ENCODE measurements around the gene TTC27. TPM values are rescaled to one million over a fixed set of nuclear protein-coding genes. Genes with fewer than 3 reads are reported as not detected.
A peak's percentile ranks its signal among the peaks of the same experiment; 100 is the strongest.
"Not testable (repeated sequence)": the region's sequence is repeated elsewhere in the genome, so short reads cannot be mapped to it uniquely, and the experiment has no call there.

The TTC27 gene
- total RNA-seq, 1 donor from 2014 or later: 10.4 TPM

DNA sequence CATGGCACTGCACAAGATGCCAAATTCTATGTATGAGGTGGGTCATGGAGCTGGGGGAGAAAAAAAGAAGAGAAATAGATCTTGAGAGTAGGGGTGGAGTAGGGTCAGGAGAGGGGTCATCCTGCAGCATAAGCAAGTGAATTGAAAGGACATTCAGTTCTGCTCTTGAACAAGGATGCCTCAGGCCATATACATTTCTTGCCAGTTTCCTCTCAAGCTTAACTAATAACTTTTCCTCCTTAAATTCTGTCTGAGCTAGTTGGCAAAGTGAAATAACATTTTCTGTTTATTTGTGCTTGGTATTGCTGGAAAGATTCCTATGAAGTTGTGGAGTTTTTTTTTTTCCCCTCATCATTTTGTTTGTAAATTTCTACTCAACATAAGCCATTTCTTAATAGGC lies 219.9 kb downstream of the TTC27 start:
- no peak for DNase-seq (ENCODE audit: low spot score)

DNA sequence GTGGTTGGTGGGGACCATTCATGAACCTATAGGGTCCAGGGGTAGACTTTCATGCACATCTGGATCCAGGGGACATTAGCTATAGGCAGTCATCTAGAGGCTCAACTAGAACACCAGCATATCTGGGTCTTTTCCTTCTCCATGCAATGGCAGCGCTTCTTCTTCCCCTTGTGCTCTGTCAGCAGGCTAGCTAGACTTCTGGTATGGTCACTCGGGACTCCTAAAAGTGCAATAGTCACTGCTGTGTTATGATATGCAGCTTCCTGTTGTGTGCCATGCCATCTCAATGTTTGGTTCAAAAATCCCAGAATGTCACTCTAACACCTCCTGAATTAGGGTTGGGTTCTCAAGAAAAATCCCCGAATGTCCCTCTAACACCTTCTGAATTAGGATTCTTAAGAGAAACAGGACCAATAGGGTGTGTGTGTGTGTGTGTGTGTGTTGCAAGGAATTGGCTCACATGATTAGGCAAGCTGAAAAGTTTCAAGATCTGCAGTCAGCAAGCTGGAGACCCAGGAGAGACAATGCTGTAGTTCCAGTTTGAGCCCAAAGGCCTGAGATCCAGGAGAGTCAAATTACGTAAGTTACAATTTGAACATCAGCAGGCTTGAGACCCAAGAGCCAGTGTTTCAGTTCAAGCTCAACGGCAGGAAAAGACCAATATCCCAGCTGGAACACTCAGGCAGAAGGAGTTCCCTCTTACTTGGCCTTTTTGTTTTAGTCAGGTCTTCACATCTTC lies 221.8 kb downstream of the TTC27 start:
- no peak for DNase-seq (ENCODE audit: low spot score)

DNA sequence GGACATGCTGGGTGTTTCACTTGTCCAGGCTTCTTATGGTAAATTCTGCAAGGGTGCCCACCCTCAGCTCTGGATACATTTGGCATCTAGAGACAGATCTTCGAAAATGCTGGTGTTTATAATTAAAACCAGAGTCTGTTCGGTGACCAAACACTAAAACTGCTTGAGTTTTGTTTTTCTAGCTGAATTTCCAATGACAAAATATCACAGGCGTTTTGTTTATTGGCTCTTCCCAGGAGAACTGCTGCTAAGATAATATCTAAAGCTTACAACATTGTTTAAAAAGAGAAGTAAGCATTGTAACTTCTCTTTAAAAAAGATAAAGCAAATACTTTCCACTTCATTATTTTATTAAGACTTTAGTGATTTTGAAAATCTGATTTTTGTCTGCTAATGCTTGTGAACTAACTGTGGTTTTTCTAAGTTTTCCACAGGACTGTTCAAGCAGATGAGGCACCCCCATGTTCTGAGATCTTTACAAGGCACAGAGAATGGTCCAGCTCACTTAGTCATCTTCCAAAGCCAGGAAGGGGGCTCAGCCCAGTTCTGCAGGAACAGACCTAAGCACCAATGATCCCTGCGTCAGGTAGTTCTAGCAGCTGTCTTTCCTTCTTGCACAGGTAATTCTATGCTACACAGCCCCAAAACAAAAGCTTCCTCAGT lies 224.1 kb downstream of the TTC27 start:
- DNase-seq (ENCODE audit: low spot score): no peak

DNA sequence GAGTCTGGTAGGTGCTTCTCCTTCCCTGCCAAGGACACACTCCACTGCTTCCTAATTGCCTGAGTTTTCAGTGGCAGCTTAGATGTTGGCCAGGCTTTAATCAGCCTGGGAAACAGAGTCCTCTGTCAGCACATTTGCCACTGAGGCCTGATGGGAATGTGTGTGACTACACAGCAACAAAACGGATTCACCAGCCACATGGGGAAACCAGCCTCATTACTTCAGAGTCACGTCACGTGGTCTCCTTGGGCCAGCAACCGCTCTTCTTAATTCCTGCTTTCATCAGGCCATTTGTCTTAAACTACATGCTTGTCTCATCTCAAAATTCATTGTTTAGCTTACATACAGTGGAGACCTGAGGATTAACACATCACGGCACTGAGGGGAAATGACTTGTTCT lies 225.0 kb downstream of the TTC27 start:
- DNase-seq (ENCODE audit: low spot score): peak; percentile 27

DNA sequence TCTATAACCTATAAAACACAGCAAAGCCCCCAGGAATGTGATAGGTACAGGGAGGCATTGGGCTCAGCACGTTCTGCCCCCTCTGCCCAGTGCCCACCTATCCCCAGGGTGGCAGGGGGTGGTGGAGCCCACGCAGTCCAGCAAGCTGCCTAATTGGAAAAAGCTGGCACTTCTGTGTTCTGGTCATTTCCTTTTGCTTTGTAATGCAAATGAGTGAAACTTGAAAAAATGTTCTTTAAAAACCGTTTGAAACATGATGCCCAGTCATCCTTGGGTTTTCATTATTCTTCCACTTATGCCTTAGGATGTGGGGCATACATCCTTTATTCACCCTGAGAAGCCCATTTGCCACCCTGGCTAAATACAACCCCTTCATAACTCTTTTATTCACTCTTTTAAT lies 229.0 kb downstream of the TTC27 start:
- no peak for DNase-seq (ENCODE audit: low spot score)

DNA sequence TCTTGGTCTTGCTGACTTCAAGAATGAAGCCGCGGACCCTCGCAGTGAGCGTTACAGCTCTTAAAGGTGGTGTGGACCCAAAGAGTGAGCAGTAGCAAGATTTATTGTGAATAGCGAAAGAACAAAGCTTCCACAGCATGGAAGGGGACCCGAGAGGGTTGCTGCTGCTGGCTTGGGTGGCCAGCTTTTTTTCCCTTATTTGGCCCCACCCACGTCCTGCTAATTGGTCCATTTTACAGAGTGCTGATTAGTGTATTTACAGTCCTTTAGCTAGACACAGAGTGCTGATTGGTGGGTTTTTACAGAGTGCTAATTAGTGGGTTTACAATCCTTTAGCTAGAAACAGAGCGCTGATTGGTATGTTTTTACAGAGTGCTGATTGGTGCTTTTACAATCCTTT lies 230.9 kb downstream of the TTC27 start:
- no peak for DNase-seq (ENCODE audit: low spot score)

DNA sequence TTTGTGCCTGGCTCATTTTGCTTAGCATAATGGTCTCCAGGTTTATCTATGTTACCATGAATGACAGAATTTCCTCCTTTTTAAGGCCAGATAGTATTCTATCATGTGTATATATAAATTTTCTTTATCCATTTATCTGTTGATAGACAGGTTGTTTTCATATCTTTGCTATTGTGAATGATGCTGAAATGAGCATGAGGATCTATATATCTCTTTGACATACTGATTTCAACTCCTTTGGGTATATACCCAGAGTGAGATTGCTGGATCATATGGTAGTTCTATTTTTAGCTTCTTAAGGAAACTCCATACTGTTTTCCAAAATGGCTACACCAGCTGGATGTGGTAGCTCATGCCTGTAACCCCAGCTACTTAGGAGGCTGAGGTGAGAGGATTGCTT lies 232.5 kb downstream of the TTC27 start:
- DNase-seq (ENCODE audit: low spot score): no peak

DNA sequence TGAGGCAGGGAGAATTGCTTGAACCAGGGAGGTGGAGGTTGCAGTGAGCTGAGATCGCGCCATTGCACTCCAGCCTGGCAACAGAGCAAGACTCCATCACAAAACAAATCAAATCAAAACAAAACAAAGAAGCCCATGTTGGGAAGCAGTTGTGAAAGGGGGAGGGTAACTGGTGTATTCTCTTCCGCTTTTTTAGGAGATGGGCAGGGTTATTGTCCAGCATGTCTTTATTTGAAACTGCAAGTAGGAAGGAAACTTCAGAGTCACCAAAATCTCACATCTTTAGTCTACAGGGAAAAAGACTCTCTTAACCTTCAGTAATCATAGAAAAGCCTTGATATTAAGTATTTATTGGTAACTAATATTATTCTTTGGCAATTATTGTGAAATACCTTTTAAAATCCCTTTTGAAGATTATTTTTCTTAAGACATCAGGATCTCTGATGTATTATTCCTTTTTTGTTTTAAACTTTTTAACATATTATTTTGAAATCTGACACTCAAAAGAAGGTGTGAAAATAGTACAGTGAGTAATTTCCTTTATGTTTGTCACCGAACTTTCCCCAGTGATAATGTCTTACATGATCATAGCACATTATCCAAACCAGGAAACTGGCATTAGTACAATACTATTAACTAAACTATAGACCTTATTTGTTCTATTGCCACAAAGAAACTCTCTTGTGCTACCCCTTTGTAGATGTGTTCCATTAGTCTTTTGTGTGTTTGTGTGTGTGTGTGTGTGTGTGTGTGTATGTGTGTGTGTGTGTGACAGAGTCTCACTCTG lies 234.6 kb downstream of the TTC27 start:
- DNase-seq (ENCODE audit: low spot score): no peak

DNA sequence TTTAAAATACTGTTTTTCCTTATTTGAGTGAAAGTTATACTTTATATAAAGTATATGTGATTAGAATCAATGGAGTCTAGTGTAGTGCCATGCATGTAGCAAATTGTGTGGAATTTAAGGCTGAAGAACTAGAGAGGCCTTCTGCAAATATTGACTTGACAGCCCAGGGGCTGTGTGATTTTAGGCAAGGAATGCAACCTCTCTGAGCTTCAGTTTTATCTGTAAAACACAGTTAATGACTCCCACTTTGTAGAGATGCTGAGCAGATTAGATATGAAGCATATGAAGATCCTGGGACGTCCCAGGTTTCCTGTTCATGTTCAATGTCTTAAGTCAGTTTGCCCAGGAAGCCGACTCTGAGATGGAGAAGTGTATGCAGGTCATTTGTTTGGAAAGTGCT lies 235.5 kb downstream of the TTC27 start:
- no peak for DNase-seq (ENCODE audit: low spot score)

DNA sequence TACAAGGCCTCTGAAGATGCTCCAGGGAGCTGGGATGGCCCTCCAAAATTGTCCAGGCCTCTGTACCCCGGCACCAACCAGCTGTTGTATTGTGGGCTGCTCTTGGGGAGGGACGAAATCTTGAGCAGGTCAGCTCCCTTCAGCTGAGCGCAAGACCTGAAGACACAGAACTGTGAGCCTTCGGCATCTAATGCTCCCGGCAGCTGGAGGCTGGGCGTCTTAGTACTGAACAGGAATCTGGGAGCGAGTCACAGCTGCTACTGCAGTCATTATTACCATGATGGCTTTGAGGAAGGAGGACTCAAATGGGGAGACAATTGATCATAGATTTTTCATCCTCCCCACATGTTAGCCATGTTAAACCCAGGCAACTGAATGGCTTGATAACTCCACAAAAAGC lies 236.0 kb downstream of the TTC27 start:
- no peak for DNase-seq (ENCODE audit: low spot score)

DNA sequence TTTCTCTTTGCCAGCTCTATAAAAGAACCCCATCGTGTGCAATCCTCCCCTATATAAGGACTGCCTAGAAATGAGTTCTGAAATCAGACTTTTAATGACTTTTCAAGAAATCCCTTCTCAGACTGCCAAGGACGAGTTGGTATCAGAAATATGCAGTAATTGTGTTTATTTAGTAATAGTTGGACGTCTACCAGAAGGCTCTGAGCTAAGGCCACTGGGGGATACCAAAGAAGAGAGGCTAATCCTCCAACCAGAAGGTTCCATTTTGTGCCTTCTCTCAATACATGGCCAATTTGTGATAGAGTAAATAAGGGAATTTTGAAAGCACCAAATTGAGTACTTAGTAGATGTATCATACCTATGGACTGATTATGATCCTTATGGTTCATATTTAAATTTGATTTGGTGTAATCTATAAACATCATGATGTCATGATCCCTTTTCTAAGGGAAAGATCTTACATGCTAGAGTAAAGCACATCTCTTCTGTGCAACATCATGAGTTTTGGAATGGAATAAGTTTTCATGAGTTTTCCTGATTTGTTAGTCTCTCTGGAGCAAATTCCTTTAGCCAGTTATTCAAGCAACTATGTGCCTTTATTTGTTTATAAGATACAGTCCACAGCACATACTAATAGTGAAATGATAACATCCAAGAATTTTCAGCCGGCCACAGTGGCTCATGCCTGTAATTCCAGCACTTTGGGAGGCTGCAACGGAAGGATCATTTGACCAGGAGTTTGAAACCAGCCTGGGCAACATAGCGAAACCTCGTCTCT lies 236.7 kb downstream of the TTC27 start:
- DNase-seq (ENCODE audit: low spot score): peak; percentile 21

DNA sequence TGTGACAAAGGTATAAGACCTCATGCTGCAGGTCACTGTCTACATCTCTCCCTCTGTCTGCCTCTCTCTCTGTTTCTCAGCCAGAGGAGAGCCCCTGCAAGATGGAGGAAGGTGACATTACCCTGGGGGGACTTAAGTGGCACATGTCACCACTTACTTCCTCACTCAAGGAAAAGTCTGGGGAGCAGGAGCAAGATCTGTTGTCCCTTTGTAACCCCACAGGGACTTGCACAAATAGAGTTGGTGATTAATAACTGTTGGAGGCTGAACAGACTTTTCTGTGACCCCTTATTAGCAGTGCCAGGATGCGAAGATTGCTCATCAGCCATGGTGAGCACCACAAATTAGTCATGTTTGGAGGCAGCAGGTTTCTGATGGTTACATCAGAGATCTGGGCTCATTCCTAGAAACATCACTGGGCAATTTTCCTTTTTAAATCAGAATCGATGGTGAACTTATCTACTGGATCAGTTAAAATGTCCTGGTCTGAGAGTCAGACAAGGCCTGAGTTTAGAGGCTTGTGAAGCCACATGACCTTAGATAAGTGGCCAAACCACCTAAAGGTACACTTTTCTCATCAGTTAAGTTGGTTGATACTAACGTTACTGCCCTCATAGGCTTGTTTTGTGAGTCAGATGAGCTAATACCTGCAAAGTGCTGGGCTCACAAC lies 237.7 kb downstream of the TTC27 start:
- no peak for DNase-seq (ENCODE audit: low spot score)

DNA sequence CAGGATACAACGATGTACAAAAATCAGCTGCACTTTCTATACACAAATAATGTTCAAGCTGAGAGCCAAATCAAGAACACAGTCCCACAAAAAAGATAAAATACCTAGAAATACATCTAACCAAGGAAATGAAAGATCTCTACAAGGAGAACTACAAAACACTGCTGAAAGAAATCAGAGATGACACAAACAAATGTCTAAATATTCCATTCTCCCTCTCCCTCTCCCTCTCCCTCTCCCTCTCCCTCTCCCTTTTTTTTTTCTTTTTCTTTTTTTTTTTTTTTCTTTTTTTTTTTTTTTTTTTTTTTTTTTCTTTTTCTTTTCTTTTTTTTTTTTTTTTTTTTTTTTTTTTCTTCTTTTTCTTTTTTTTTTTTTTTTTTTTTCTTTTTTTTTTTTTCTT lies 238.6 kb downstream of the TTC27 start:
- DNase-seq (ENCODE audit: low spot score): not testable (repeated sequence)

All from mucosa of gallbladder (tissue), 1 donor.